HEK293T (cell line): ENCODE data around the gene NF1.

ENCODE experiments used
- BHLHE40 ChIP-seq: fragments of 450-650 bp; IDR thresholded peaks from 2 replicates; pipeline ENCODE4 v1.6.1; 2016; ENCODE audit warnings: mild to moderate bottlenecking, moderate library complexity, borderline replicate concordance
- FOXM1 ChIP-seq: fragments of 450-650 bp; IDR thresholded peaks from 2 replicates; pipeline ENCODE4 v1.6.1; 2017; ENCODE audit warnings: mild to moderate bottlenecking, borderline replicate concordance

GRCh38 chr17:31405890-31406371, 311.2 kb downstream of the NF1 start:
- TF ChIP-seq BHLHE40 (no peak), FOXM1 (no peak)
